ENCODE results near the gene EIF4A3.
A peak's percentile ranks its signal among the peaks of the same experiment; 100 is the strongest.

Gene EIF4A3

GRCh38 chr17:80111702-80112470 lies 35.0 kb downstream of the EIF4A3 start:
- no peak for DNase-seq

GRCh38 chr17:80110927-80111701 lies 35.8 kb downstream of the EIF4A3 start:
- DNase-seq: no peak

DNA sequence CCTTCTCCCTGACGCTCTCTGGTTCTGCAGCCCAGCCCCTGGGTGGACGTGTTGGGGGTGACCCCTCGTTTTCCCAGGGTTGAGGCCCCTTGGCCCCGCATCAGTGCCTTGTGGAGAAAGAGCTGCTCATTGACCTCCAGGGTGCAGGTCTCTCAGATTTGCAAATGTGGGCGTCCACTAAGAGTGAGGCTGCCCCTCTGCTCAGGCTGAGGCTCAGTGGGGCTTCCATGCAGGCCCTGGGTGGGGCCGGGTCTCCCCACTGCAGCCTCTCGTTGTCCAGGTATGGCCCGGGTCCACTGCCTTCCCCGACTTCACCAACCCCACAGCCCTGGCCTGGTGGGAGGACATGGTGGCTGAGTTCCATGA lies 36.5 kb downstream of the EIF4A3 start:
- DNase-seq: no peak

DNA sequence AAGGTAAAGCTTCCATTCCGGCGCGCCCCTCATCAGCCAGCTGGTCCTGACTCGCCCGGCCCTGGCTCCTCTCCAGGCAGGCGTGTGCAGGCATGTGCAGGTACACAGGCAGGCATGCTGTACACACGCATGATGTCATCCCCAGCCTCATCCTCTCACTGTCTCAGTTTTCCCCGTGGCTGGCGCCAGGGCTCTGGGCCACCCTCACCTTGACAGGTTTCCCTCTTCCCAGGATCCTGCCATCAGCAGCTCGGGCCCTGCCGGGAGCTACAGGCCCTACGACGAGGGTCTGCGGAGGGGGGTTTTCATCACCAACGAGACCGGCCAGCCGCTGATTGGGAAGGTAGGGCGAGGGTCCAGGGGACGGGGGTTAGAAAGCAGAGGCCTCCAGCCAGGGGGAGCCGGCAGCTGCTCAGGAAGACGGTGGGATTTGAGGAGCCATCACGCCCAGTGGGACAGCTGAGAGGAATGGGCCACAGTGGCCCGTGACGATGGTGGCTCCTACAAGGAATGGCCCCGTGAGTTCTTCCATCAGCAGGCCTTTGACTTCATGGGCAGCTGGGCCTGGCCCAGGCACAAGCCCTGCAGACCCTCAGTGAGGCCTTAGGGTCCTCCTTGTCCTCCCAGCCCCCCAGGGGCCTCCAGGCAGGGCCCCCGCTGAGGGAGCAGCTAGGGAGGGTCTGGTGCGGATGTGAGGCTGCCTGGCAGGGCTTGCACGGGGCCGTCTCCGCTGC lies 37.0 kb downstream of the EIF4A3 start:
- DNase-seq: no peak

DNA sequence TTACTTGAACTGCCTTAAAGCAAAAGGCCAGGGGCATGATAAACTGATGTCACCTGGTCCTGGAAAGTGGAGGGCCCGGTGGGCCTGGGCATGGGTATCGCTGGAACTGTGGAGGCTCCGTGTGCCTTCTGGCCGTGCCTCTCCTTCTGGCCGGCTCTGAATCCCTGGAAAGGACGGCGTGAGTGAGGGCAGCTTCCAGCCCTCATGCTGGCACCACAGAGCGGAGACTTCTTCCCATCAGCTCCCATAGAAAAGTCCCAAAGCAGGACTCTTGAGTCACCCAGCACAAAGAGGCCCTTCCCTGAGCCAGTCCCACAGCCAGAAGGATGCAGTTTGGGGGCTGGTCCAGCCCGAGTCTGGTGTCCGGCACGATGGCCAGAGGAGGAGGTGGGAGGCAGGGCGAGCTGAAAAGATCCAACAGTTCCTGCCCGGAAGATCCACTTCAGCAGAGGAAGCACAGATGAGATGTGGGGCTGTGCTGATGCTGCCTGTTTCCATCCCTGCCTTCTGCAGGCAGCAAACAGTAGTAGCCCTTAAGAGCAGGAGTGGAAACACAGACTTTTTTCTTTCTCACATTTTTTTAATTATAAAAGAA lies 37.8 kb downstream of the EIF4A3 start:
- DNase-seq: no peak

GRCh38 chr17:80108036-80108971 lies 38.6 kb downstream of the EIF4A3 start:
- DNase-seq: no peak

DNA sequence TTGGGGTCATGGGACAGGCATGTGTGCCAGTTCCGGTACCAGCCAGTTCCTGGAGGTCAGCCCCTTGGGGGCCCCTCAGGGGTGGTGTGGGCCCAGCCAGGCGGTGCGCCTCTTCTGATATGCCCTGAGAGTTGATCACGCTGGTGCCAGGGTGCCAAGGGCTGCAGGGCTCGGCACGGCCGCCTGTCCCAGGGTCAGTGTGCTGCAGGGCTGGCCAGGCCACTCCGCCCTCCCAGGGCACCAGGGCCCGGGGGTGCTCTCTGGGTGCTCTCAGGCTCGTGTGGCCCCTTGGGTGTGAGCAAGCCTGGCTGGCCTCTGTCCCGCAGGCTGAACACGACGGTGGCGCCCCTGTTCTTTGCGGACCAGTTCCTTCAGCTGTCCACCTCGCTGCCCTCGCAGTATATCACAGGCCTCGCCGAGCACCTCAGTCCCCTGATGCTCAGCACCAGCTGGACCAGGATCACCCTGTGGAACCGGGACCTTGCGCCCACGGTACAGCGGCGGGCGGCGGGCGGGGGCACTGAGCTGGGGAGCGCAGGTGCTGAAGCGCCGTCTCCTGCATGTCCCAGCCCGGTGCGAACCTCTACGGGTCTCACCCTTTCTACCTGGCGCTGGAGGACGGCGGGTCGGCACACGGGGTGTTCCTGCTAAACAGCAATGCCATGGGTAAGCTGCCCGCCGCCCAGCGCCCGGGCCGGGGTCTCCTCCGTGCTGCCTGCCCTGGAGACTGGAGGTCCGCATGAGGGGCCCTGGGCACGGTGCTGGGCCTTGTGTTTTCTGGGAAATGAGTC lies 39.5 kb downstream of the EIF4A3 start:
- DNase-seq: no peak

DNA sequence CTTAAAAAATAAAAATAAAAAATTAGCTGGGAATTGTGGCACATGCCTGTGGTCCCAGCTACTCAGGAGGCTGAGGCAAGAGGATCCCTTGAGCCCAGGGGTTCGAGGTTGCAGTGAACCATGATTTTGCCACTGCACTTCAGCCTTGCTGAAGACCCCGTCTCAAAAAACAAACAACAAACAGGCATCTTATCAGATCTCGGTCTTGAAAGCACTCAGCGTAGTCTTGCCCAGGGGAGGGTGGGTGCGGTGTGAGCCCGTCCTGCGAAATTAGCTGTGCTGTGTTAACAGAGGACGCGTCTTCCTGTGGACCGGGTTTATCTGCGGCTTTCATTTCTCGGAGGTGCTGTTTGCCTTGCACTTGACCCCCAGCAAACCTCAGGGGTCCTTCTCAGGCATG lies 40.2 kb downstream of the EIF4A3 start:
- DNase-seq: no peak

GRCh38 chr17:80106176-80106575 lies 40.8 kb downstream of the EIF4A3 start:
- no peak for DNase-seq

GRCh38 chr17:80105762-80106161 lies 41.2 kb downstream of the EIF4A3 start:
- no peak for DNase-seq

DNA sequence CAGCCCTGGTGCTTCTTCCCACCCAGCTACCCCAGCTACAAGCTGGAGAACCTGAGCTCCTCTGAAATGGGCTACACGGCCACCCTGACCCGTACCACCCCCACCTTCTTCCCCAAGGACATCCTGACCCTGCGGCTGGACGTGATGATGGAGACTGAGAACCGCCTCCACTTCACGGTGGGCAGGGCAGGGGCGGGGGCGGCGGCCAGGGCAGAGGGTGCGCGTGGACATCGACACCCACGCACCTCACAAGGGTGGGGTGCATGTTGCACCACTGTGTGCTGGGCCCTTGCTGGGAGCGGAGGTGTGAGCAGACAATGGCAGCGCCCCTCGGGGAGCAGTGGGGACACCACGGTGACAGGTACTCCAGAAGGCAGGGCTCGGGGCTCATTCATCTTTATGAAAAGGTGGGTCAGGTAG lies 42.0 kb downstream of the EIF4A3 start:
- no peak for DNase-seq

- DNase-seq: no peak
Observed at GRCh38 chr17:80104321-80104955, 42.5 kb downstream of the EIF4A3 start.

DNA sequence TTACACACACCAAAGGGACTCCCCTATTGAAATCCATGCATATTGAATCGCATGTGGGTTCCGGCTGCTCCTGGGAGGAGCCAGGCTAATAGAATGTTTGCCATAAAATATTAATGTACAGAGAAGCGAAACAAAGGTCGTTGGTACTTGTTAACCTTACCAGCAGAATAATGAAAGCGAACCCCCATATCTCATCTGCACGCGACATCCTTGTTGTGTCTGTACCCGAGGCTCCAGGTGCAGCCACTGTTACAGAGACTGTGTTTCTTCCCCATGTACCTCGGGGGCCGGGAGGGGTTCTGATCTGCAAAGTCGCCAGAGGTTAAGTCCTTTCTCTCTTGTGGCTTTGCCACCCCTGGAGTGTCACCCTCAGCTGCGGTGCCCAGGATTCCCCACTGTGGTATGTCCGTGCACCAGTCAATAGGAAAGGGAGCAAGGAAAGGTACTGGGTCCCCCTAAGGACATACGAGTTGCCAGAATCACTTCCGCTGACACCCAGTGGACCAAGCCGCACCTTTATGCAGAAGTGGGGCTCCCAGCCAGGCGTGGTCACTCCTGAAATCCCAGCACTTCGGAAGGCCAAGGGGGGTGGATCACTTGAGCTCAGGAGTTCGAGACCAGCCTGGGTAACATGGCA lies 43.4 kb downstream of the EIF4A3 start:
- DNase-seq: no peak

- no peak for DNase-seq
Observed at GRCh38 chr17:80102664-80103448, 44.1 kb downstream of the EIF4A3 start.

- peak; percentile 54 for DNase-seq
Observed at GRCh38 chr17:80101946-80102663, 44.8 kb downstream of the EIF4A3 start.

DNA sequence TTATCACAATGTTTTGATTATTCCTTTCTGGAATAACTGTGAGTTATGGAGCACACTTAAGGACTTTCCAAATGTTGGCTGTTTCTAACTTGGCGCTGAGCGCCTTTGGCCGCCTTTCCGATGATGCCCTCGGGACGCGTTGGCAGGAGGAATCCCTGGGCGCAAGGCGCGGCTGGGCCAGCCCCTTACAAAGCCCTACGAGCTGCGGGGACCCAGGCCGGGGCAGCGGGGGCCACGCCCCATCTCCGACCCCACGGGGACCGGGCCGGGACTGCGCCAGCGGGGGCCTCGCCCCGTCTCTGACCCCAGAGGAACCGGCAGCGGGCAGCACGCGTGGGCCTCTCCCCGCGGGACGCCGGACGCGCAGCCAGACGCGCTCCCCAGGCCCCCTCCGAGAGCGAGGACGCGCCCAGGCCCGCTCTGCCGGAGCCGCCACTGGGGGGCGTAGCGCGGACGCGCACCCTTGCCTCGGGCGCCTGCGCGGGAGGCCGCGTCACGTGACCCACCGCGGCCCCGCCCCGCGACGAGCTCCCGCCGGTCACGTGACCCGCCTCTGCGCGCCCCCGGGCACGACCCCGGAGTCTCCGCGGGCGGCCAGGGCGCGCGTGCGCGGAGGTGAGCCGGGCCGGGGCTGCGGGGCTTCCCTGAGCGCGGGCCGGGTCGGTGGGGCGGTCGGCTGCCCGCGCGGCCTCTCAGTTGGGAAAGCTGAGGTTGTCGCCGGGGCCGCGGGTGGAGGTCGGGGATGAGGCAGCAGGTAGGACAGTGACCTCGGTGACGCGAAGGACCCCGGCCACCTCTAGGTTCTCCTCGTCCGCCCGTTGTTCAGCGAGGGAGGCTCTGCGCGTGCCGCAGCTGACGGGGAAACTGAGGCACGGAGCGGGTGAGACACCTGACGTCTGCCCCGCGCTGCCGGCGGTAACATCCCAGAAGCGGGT lies 45.6 kb downstream of the EIF4A3 start, which contains the start of gene GAA:
Gene GAA (plus strand): TSS at position 571 of the 935 bp plus-strand sequence. CDS start 3,006 bp downstream, outside the sequence.
- DNase-seq: peak; percentile 88

- no peak for DNase-seq
Observed at GRCh38 chr17:80100035-80100323, 46.9 kb downstream of the EIF4A3 start.

All from OCI-M1 (cell line).